Breast epithelium (tissue), 3 donors: ENCODE measurements around the gene SUPT7L.

Source experiments
- CTCF ChIP-seq, 3 donors: fragments of 450-650 bp; IDR thresholded peaks; one replicate each; pipeline ENCODE4 v1.5.1; 2016 to 2017; ENCODE audit warnings: antibody characterized with exemption in 3 of 3, mild to moderate bottlenecking in 3 of 3, moderate library complexity in 3 of 3
- POLR2A ChIP-seq: fragments of 450-650 bp; IDR thresholded peaks from one replicate; pipeline ENCODE4 v1.6.1; 2016; ENCODE audit warnings: antibody characterized with exemption, mild to moderate bottlenecking, moderate library complexity

DNA sequence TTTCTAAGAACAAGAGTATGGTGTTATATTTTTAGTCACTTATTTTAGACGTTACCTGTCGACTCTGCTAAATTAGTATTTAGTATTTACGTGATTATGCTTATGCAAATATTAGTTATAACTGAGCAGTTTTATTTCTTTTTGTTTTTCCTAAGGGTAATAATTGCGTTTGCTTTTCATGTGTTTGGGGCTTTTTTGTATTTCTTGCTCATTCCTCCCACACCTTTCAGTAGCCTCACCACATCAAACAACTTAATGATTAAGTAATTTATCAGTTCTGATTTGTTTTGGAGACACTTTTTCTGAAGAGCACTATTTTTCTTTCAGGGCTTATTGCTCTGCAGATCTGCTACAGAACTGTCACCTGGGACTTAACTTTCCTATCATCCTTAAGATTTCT, 7.8 kb upstream of the SUPT7L start:
- TF ChIP-seq CTCF (IDR thresholded peaks at IDR 0.05) (no peak), POLR2A (no peak)
